ENCODE data around the gene CCDC171. TPM values are rescaled to one million over a fixed set of nuclear protein-coding genes. Genes with fewer than 3 reads are reported as not detected.
"Not testable (repeated sequence)": the region's sequence is repeated elsewhere in the genome, so short reads cannot be mapped to it uniquely, and the experiment has no call there.

Gene CCDC171
- 1 to 10 TPM; 2.5 to 5.5 TPM for total RNA-seq

- peak within 1 kb of the TSS; percentile 90 for H3K4me3 Mint-ChIP-seq
- ATAC-seq (replicated peaks): peak; percentile 90
- no peaks in the 10 kb centered on the region for H3K36me3 Mint-ChIP-seq (ENCODE audit: low read depth)
- H3K9me3 Mint-ChIP-seq: no peaks in the 10 kb centered on the region
- H3K27ac Mint-ChIP-seq: peak within 1 kb of the TSS; percentile 83
- no peaks in the 10 kb centered on the region for H3K4me1 Mint-ChIP-seq
- H3K27me3 Mint-ChIP-seq: no peaks in the 10 kb centered on the region
These were observed at the start of gene CCDC171 for GRCh38 chr9:15552636-15553527. Gene CCDC171 (plus strand): TSS chr9:15553043. CDS start chr9:15564089, 11,046 bp downstream.

DNA sequence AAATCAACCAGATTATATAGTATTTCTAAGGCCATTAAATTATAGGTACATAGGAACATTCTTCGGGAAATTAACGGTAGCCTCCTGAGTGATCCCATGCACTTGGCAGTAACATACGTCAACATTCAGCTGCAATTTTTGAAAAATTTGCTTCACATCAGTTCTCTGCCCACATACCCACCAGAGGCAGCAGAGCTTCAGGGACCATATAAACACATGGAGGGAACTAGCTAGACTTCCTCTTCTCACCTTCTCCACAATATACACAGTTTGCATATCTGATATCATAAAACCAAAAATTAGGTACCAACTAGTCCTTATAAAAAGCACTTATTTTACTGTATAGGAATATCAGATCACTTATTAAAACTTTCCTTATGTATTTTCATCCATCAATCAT, 46.9 kb upstream of the CCDC171 start:
- Mint-ChIP-seq H3K4me3 (no peak overlapping the region), H3K9me3 (no peaks in the 10 kb centered on the region), H3K27me3 (no peaks in the 10 kb centered on the region), H3K4me1 (peaks cover 30% of the 10 kb centered on the region), H3K36me3 (ENCODE audit: low read depth) (peaks cover 93% of the 10 kb centered on the region), H3K27ac (no peak overlapping the region)
- no peak for ATAC-seq (replicated peaks)

DNA sequence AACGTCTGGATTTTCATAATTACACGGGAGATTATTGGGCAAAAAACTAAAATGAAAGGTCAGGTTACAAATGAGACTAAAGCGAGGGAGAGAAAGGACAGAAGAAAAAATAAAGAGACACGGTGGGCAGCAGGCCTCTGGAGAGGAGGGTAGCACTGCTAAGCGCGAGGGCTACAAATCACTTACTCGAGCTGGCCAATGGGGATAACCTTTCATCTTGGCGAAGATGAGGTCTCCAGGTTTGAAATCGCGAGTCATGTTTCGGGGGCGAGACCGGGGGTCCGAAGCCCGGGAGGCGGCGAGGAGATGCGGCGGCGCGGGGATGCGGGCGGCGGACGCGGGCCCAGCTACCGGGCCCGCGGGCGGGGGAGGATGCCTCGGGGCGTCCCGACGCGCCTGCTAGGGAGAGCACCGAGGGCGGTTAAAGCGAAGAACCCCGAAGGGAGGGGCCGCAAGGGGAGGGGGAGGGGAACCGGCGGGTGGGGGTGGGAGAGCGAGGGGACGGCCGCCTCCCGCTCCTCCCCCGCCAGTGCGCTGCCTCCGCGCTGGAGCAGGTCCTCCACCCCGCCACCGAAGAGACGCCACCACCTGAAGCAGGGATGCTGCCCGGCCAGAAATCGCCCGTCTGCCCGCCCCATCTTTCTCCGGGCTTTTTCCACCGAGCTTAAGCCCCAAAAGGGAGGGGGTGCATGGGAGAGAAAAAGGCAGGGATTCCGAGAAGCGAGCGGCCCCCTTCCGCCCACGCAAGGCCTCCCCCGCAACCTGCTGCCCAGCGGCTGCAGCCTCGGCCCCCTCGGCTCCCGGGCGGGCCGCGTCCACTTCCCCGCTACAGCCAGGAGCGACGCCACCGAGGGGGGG, 42.7 kb upstream of the CCDC171 start:
- H3K4me1 Mint-ChIP-seq: peaks cover 29% of the 10 kb centered on the region
- H3K9me3 Mint-ChIP-seq: no peaks in the 10 kb centered on the region
- H3K27ac Mint-ChIP-seq: peak overlapping the region; percentile 99

GRCh38 chr9:15510789-15511575, 41.9 kb upstream of the CCDC171 start, which contains the start of gene PSIP1:
Gene PSIP1 (minus strand): TSS chr9:15510970. CDS start chr9:15510188, 782 bp downstream.
- ATAC-seq (replicated peaks): peak; percentile 89

More for the DNA sequence above, 42.7 kb upstream of the CCDC171 start:
- H3K36me3 Mint-ChIP-seq (ENCODE audit: low read depth): peaks cover 59% of the 10 kb centered on the region
- H3K27me3 Mint-ChIP-seq: no peaks in the 10 kb centered on the region
- peak; percentile 64 for ATAC-seq (replicated peaks)
- H3K4me3 Mint-ChIP-seq: peak overlapping the region; percentile 85

DNA sequence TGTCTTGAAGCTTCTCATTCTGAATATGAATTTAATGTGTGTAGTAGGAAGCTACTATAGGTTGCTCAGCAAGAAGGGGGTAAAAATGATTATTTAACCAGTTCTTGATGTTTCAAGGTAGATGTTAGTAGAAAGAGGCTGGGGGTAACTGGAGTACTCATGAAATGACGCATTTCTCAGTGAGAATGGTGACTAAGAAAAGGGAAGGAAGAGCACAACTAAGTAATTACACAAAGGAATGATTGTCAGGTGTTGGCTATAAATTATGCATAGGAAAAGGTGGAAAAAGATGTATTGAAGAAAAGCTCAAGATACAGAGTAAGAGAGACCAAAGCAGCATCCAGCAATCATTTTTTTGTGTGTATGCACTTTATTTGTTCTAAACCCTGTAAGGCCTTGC, 40.6 kb upstream of the CCDC171 start:
- H3K4me1 Mint-ChIP-seq: peaks cover 29% of the 10 kb centered on the region
- H3K36me3 Mint-ChIP-seq (ENCODE audit: low read depth): peaks cover 38% of the 10 kb centered on the region
- peak overlapping the region; percentile 85 for H3K4me3 Mint-ChIP-seq
- no peaks in the 10 kb centered on the region for H3K9me3 Mint-ChIP-seq
- H3K27me3 Mint-ChIP-seq: no peaks in the 10 kb centered on the region
- no peak overlapping the region for H3K27ac Mint-ChIP-seq
- ATAC-seq (replicated peaks): no peak

More at GRCh38 chr9:15510789-15511575, 41.9 kb upstream of the CCDC171 start, which contains the start of gene PSIP1:
- Mint-ChIP-seq H3K27ac (peak within 1 kb of the TSS; percentile 99), H3K4me3 (peak within 1 kb of the TSS; percentile 85), H3K9me3 (no peaks in the 10 kb centered on the region), H3K36me3 (ENCODE audit: low read depth) (peaks cover 50% of the 10 kb centered on the region), H3K4me1 (peaks cover 29% of the 10 kb centered on the region), H3K27me3 (no peaks in the 10 kb centered on the region)

DNA sequence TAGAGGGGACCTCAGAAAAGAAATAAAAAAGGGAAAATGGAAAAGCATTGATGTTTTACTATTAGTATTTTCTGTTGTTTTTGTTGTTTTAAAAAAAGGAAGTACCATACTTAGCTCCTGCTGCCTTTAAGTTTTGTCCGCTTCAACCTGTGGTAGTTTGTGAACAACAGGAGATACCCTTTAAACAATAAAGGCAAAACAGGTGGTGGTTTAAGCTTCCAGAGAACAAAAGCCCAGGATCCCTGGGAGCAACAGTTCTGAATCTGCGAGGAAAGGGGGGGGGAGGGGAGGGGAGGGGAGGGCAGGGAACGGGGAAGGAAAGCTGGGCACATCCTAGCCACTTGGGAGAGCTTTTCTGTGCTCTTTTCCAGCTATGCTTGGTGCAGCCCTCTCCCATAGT, 40.0 kb upstream of the CCDC171 start:
- H3K36me3 Mint-ChIP-seq (ENCODE audit: low read depth): peaks cover 31% of the 10 kb centered on the region
- H3K27me3 Mint-ChIP-seq: no peaks in the 10 kb centered on the region
- no peak overlapping the region for H3K4me3 Mint-ChIP-seq
- no peaks in the 10 kb centered on the region for H3K9me3 Mint-ChIP-seq
- H3K27ac Mint-ChIP-seq: no peak overlapping the region
- peaks cover 27% of the 10 kb centered on the region for H3K4me1 Mint-ChIP-seq
- ATAC-seq (replicated peaks): no peak

GRCh38 chr9:15513335-15513734, 39.5 kb upstream of the CCDC171 start:
- Mint-ChIP-seq H3K9me3 (no peaks in the 10 kb centered on the region), H3K4me3 (no peak overlapping the region), H3K27ac (no peak overlapping the region), H3K27me3 (no peaks in the 10 kb centered on the region), H3K4me1 (peaks cover 23% of the 10 kb centered on the region), H3K36me3 (ENCODE audit: low read depth) (peaks cover 27% of the 10 kb centered on the region)
- ATAC-seq (replicated peaks): no peak

GRCh38 chr9:15519831-15520230, 33.0 kb upstream of the CCDC171 start:
- no peak for ATAC-seq (replicated peaks)
- H3K4me3 Mint-ChIP-seq: no peak overlapping the region
- H3K36me3 Mint-ChIP-seq (ENCODE audit: low read depth): no peaks in the 10 kb centered on the region
- H3K4me1 Mint-ChIP-seq: no peaks in the 10 kb centered on the region
- H3K27me3 Mint-ChIP-seq: peaks cover 4% of the 10 kb centered on the region
- H3K9me3 Mint-ChIP-seq: no peaks in the 10 kb centered on the region
- no peak overlapping the region for H3K27ac Mint-ChIP-seq

GRCh38 chr9:15521254-15521653, 31.6 kb upstream of the CCDC171 start:
- H3K4me1 Mint-ChIP-seq: no peaks in the 10 kb centered on the region
- H3K27me3 Mint-ChIP-seq: peaks cover 4% of the 10 kb centered on the region
- no peak overlapping the region for H3K4me3 Mint-ChIP-seq
- H3K9me3 Mint-ChIP-seq: no peaks in the 10 kb centered on the region
- no peaks in the 10 kb centered on the region for H3K36me3 Mint-ChIP-seq (ENCODE audit: low read depth)
- ATAC-seq (replicated peaks): no peak
- H3K27ac Mint-ChIP-seq: no peak overlapping the region

- Mint-ChIP-seq H3K9me3 (no peaks in the 10 kb centered on the region), H3K36me3 (ENCODE audit: low read depth) (no peaks in the 10 kb centered on the region), H3K27ac (no peak overlapping the region), H3K27me3 (peaks cover 4% of the 10 kb centered on the region), H3K4me1 (no peaks in the 10 kb centered on the region), H3K4me3 (no peak overlapping the region)
- ATAC-seq (replicated peaks): no peak
These were observed 30.6 kb upstream of the CCDC171 start for GRCh38 chr9:15522130-15522755.

DNA sequence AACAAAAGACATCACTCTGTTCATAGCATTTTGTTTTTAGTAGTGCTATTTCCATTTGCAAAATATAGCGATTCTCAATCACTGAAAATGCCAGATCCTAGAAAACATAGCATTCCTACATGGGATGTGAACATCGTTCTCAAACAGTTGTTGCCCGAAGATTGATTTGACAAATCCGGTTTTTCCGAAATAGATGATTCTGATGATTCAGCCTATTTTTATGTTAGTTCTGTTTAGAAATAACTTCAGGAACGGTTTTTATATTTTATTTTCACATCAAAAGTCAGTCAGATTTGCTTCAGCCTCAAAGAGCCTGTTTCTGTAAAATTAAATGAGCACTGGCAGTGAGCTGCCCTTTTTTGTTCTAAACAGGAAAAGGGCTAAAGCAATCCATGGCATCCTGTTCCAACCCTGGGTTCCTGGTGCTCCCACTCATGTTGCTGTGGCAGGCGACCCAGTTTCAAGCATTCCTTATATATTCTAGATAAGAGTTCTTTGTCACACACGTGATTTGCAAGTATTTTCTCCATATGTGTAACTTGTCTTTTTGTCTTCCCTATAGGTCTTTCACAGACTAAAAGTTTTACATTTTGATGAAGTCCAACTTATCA, 27.9 kb upstream of the CCDC171 start:
- Mint-ChIP-seq H3K36me3 (ENCODE audit: low read depth) (no peaks in the 10 kb centered on the region), H3K27me3 (peaks cover 4% of the 10 kb centered on the region), H3K4me3 (no peak overlapping the region), H3K4me1 (peaks cover 2% of the 10 kb centered on the region), H3K9me3 (no peaks in the 10 kb centered on the region), H3K27ac (no peak overlapping the region)
- no peak for ATAC-seq (replicated peaks)

DNA sequence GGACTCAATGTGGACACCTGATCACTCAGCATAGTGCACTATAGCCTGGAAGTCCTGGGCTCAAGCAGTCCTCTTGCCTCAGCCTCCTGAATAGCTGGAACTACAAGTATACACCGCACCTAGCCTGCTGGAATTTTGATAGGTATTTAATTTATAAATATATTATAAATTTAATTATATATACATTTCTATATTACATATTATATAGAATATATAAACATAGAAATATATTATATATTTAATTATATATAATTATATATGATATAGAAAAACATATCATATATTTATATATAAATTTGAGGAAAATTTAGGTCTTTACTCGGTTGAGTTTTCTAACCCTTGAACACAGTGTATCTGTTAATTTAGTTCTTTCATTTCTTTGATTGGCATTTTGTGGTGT, 26.9 kb upstream of the CCDC171 start:
- H3K27me3 Mint-ChIP-seq: peaks cover 4% of the 10 kb centered on the region
- H3K4me3 Mint-ChIP-seq: no peak overlapping the region
- ATAC-seq (replicated peaks): no peak
- no peaks in the 10 kb centered on the region for H3K36me3 Mint-ChIP-seq (ENCODE audit: low read depth)
- H3K4me1 Mint-ChIP-seq: peaks cover 4% of the 10 kb centered on the region
- H3K27ac Mint-ChIP-seq: no peak overlapping the region
- no peaks in the 10 kb centered on the region for H3K9me3 Mint-ChIP-seq

DNA sequence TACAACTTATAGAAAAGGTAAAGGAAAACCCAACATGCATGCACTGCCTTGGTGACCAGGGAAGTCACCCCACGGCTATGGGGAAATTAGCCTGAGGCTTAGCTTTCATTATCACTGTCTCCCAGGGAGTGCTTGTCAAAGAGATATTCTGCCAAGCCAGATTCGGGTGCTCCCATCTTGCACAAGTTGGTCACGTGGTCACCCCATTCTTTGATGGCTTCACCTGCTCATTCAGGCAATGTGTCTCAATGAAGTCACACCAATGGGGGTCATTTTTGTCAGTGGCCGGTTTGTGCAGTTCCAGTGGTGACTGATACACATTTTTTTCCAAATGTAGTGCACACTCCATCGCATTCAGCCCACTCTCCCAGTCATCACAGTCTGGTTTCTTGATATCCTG, 25.8 kb upstream of the CCDC171 start:
- not testable (repeated sequence) for H3K9me3 Mint-ChIP-seq; H3K4me3 Mint-ChIP-seq; H3K27me3 Mint-ChIP-seq; ATAC-seq (replicated peaks); H3K27ac Mint-ChIP-seq; H3K36me3 Mint-ChIP-seq (ENCODE audit: low read depth); H3K4me1 Mint-ChIP-seq
